DMS79 treated with DMSO at 0.1 percent for 48 hours (cell line): ENCODE results near the gene SV2A.
A peak's percentile ranks its signal among the peaks of the same experiment; 100 is the strongest.
"Not testable (repeated sequence)": the region's sequence is repeated elsewhere in the genome, so short reads cannot be mapped to it uniquely, and the experiment has no call there.

Source experiments
- DNase-seq: peaks from one replicate; lab custom pipeline; 2025; lab: John Stamatoyannopoulos, UW

The SV2A gene

GRCh38 chr1:149886121-149886395 lies 31.6 kb downstream of the SV2A start:
- not testable (repeated sequence) for DNase-seq

- DNase-seq: peak; percentile 92
Measured at GRCh38 chr1:149885339-149886120, 32.1 kb downstream of the SV2A start.

GRCh38 chr1:149884433-149885338 lies 33.0 kb downstream of the SV2A start:
- peak; percentile 82 for DNase-seq

- DNase-seq: no peak
Measured at GRCh38 chr1:149883598-149884247, 33.9 kb downstream of the SV2A start.

DNA sequence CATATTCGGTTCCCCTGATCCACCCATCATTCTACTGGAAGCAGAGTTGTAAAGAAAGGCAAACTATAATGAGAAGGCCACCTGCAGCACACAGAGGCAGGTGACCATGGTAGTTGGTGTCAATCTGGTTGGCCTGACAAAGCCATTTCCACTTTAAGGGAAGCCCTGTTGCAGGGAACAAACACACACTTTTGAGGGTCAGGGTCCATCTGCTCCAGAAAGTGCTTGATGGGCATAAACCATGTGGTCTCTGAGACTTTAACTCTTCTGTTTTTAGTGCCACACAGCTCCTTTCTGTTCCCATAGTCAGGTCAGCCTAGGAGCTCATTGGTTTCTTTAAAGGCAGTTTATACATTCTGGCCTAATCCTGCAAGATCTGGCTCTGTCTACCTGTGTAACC lies 35.8 kb downstream of the SV2A start:
- no peak for DNase-seq

DNA sequence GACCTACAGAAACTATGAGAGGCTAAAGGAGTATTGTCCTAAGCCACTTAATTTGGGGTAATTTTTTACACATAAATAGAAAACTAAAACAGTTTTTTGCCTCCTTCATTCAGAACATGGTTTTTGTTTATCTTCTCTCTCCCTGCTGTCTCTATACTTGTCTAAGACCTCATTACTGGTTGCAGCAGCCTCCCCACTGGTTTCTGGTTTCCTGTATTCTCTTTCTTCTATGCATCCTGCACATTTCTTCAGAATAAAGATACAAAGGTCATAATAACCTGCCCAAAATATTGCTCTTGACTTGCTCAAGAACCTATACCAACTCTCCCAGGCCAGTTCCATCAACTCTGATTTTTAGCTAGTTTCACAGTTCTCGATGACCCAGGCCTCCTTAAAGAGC lies 38.1 kb downstream of the SV2A start:
- no peak for DNase-seq

- DNase-seq: no peak
Measured at GRCh38 chr1:149877211-149877946, 40.3 kb downstream of the SV2A start.

DNA sequence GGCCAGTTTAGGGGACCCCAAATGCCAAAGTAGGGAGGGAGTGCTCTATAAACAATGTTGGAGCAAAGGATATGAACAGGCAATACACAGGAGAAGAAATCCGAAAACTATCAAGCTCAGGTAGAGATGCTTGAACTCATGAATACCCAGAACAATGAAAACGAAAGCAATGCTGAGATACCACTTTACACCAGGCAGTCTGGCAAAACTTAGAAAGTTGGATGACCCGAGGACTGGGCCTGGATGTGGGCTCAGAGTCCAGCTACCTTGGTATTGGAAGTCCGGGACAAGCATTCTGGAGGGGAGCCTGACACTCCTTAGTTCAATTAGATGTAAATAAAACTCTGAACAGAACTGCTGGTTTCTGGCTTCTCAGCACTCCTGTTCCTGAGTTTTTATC lies 44.6 kb downstream of the SV2A start:
- not testable (repeated sequence) for DNase-seq

GRCh38 chr1:149866887-149867286 lies 50.8 kb downstream of the SV2A start:
- DNase-seq: not testable (repeated sequence)

DNA sequence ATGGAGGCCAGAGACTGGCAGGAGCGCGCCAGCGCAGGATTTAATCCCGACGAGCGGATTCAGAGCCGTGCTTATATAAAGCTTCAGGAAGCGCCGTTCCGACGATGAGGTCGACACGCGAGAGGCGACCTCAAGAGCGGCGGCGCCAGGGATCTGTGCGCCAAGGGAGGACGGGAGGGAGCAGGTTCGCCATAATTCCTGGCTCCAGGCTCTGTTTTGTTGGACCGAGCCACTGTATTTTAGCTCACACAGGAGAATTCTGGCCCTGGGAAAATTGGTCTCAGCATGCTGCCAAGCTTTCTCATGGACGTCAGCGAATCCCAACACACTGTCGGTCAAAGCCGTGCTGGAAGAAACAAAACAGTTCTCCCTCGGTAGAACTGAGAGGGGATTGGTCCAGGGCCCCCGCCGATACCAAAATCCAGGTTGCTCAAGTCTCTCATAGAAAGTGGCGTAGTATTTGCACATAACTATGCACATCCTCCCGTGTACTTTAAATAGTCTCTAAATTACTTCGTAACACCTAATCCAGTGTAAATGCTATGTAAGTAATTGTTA lies 56.1 kb downstream of the SV2A start:
- not testable (repeated sequence) for DNase-seq

GRCh38 chr1:149860684-149861496 lies 56.8 kb downstream of the SV2A start:
- not testable (repeated sequence) for DNase-seq

GRCh38 chr1:149860271-149860670 lies 57.4 kb downstream of the SV2A start:
- not testable (repeated sequence) for DNase-seq
